B cell (primary cell): ENCODE measurements around the gene SRRM3. TPM values are rescaled to one million over a fixed set of nuclear protein-coding genes. Genes with fewer than 3 reads are reported as not detected.

Experiments
- ATAC-seq: fragments of 200-7000 bp; cut with Tn5 transposase; one replicate; pipeline ENCODE4 v1.10.0; 2021; ENCODE audit warnings: low read depth, mild to moderate bottlenecking, moderate number of reproducible peaks, moderate library complexity
- CTCF ChIA-PET: fragments of 350-600 bp; sonication (Branson Sonifier 250); formaldehyde crosslinking; loops from one replicate; lab custom pipeline; 2021; ENCODE audit warnings: antibody characterized with exemption, inconsistent platforms; lab: Charles Lee
- POLR2A ChIA-PET: fragments of 350-600 bp; sonication (Branson Sonifier 250); formaldehyde crosslinking; loops from one replicate; lab custom pipeline; 2021; ENCODE audit warnings: antibody characterized with exemption; lab: Charles Lee
- DNase-seq: peaks from one replicate; pipeline ENCODE4 v3.0.0; 2013
- H2AFZ ChIP-seq: 2 replicates; pipeline ENCODE4 v1.6.1; 2012; ENCODE audit warnings: mild to moderate bottlenecking, low read depth, low read length; ENCODE audit not compliant: insufficient read depth, poor library complexity, severe bottlenecking
- H3K27ac ChIP-seq, 2 donors: 1 replicate in 1 of 2; 2 replicates in 1 of 2; pipeline ENCODE4 v1.5.1; 2012 to 2013; ENCODE audit warnings: low read length in 2 of 2, mild to moderate bottlenecking in 2 of 2, moderate library complexity in 1 of 2
- H3K27me3 ChIP-seq, 4 experiments: fragments of 200-600 bp in 1 of 4; sonication (generic) in 1 of 4; replicated peaks in 1 of 4; 1 replicate in 2 of 4; 2 replicates in 2 of 4; pipeline versions ENCODE4 v1.6.1 to v1.7.0; 2013 to 2016; ENCODE audit warnings: low read length in 3 of 4, mild to moderate bottlenecking in 2 of 4, mixed read lengths in 1 of 4, moderate library complexity in 1 of 4; ENCODE audit not compliant: insufficient read depth in 4 of 4, control insufficient read depth in 3 of 4; ENCODE audit errors: control extremely low read depth in 1 of 4
- H3K36me3 ChIP-seq, 2 experiments: replicated peaks in 1 of 2; 1 replicate in 1 of 2; 2 replicates in 1 of 2; pipeline versions ENCODE4 v1.6.1 to v1.7.1; 2013; ENCODE audit warnings: low read length in 1 of 2; ENCODE audit not compliant: insufficient read depth in 2 of 2, control insufficient read depth in 1 of 2; ENCODE audit errors: control extremely low read depth in 1 of 2, extremely low read depth in 1 of 2
- H3K4me1 ChIP-seq, 2 donors: fragments of 200-600 bp in 1 of 2; sonication (generic) in 1 of 2; 1 replicate in 1 of 2; 2 replicates in 1 of 2; pipeline versions ENCODE4 v1.5.1 to v1.6.1; 2013 to 2017; ENCODE audit warnings: low read length in 2 of 2; ENCODE audit not compliant: control insufficient read depth in 2 of 2, insufficient read depth in 2 of 2
- H3K4me2 ChIP-seq: replicated peaks from 2 replicates; pipeline ENCODE3; 2012; ENCODE audit warnings: mild to moderate bottlenecking, low read depth, low read length; ENCODE audit not compliant: poor library complexity, severe bottlenecking
- H3K4me3 ChIP-seq, 5 experiments: fragments of 200-600 bp in 1 of 5; sonication (generic) in 1 of 5; 1 replicate in 3 of 5; 2 replicates in 2 of 5; pipeline versions ENCODE4 v1.5.1 to v1.7.0; 2011 to 2016; ENCODE audit warnings: low read length in 4 of 5, mild to moderate bottlenecking in 4 of 5, low read depth in 2 of 5, control low read depth in 1 of 5, moderate library complexity in 1 of 5; ENCODE audit not compliant: insufficient read depth in 1 of 5; ENCODE audit errors: control extremely low read depth in 1 of 5, extremely low read depth in 1 of 5
- H3K79me2 ChIP-seq: fragments of 200-600 bp; sonication (generic); one replicate; pipeline ENCODE4 v1.6.0; 2016; ENCODE audit warnings: low read length; ENCODE audit not compliant: control insufficient read depth, insufficient read depth
- H3K9ac ChIP-seq: fragments of 200-600 bp; sonication (generic); 2 replicates; pipeline ENCODE4 v1.6.1; 2017; ENCODE audit warnings: mild to moderate bottlenecking, low read length, moderate library complexity
- H3K9me3 ChIP-seq, 3 donors: one replicate each; pipeline versions ENCODE4 v1.6.1 to v1.7.1; 2013; ENCODE audit warnings: low read length in 2 of 3; ENCODE audit not compliant: control insufficient read depth in 2 of 3, insufficient read depth in 1 of 3; ENCODE audit errors: control extremely low read depth in 1 of 3
- H4K20me1 ChIP-seq: 2 replicates; pipeline ENCODE4 v1.6.0; 2012; ENCODE audit warnings: mild to moderate bottlenecking, low read length; ENCODE audit not compliant: insufficient read depth, control insufficient read depth, poor library complexity, severe bottlenecking
- H3K27ac Mint-ChIP-seq: one replicate; pipeline ENCODE4 v1.8.0; 2021; ENCODE audit warnings: mixed read lengths
- H3K27me3 Mint-ChIP-seq: one replicate; pipeline ENCODE4 v1.8.0; 2021; ENCODE audit warnings: mixed read lengths
- H3K4me1 Mint-ChIP-seq: one replicate; pipeline ENCODE4 v1.8.0; 2021; ENCODE audit warnings: mixed read lengths
- H3K4me3 Mint-ChIP-seq: one replicate; pipeline ENCODE4 v1.8.0; 2021; ENCODE audit warnings: mixed read lengths
- H3K9me3 Mint-ChIP-seq: one replicate; pipeline ENCODE4 v1.8.0; 2022; ENCODE audit warnings: mixed read lengths; ENCODE audit not compliant: insufficient read depth
- EZH2 ChIP-seq: IDR thresholded peaks from 2 replicates; pipeline ENCODE4 v1.6.1; 2012; ENCODE audit warnings: borderline replicate concordance, low read depth, mild to moderate bottlenecking, moderate library complexity, low read length; ENCODE audit not compliant: insufficient read depth, poor library complexity, severe bottlenecking
- WGBS: methylation state at CpG from one replicate; pipeline ENCODE4 v1.1.5; 2013; ENCODE audit warnings: missing lambda C conversion rate; ENCODE audit not compliant: insufficient coverage; 5-methylcytosine and 5-hydroxymethylcytosine counted together
- intact Hi-C: fragments of 100-400 bp; cut with micrococcal nuclease; formaldehyde crosslinking; loops from one replicate; pipeline ENCODE4 v1.10.0; 2022
- polyA plus RNA-seq: library from polyadenylated mRNA; depleted of rRNA; stranded (reverse); fragments of >200 nt; gene quantifications from 2 replicates; pipeline ENCODE4 v1.2.3, GENCODE V29; 2012
- total RNA-seq, 2 donors: library from RNA; stranded (reverse); fragments of 120-200 nt in 1 of 2; gene quantifications; 1 replicate in 1 of 2; 2 replicates in 1 of 2; pipeline versions ENCODE4 v1.2.3 to v1.2.4, GENCODE V29; 2013 to 2022
- TF ChIP-seq, protein P1 (sequence below): fragments of 200-600 bp; IDR thresholded peaks from one replicate; pipeline ENCODE4 v1.8.0; 2022; ENCODE audit warnings: antibody characterized with exemption, mild to moderate bottlenecking

The SRRM3 gene
- total and polyA plus RNA-seq, 2 donors (not counting 1 experiment from before 2014, with no cell fraction given): not detected

DNA sequence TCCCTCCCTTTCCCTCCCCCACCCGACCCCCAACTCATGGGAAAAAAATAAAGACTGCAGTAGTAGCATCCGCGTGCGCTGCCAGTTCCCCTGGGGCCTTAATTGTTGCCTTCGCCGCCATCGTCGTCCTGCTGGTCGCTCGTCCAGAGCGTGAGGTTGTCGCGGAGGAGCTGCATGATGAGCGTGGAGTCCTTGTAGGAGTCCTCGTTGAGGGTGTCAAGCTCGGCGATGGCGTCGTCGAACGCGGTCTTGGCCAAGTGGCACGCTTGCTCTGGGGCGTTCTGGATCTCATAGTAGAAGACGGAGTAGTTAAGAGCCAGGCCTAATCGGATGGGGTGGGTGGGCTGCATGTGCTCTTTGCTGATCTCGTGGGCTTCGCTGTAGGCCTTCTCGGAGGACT lies 127.8 kb downstream of the SRRM3 start:
- 96% methylated on average over 26 of the region's 29 CpGs for WGBS
- DNase-seq (no peak), ATAC-seq (no peak)
- no peaks in the 10 kb centered on the region for H3K27me3 ChIP-seq
- no peak overlapping the region for H3K27ac Mint-ChIP-seq
- no peak overlapping the region for H3K4me3 ChIP-seq
- peaks cover 0 to 45% of the 10 kb centered on the region in 2 experiments for H3K36me3 ChIP-seq
- H4K20me1 ChIP-seq: peaks cover 64% of the 10 kb centered on the region
- no peak overlapping the region for H3K4me2 ChIP-seq
- no peak overlapping the region for H3K9ac ChIP-seq
- no peak overlapping the region for H3K4me3 Mint-ChIP-seq
- H3K9me3 ChIP-seq: no peaks in the 10 kb centered on the region
- intact Hi-C loops: no loop called here
- ChIA-PET CTCF (interaction anchor here (1.2 kb wide), 1 partner anchor 16 kb away, joined by 3 read pairs; no protein-coding TSS in a partner anchor), POLR2A (no interaction called here)
- H3K4me1 ChIP-seq: peaks cover 14 to 24% of the 10 kb centered on the region in 2 donors
- no peaks in the 10 kb centered on the region for H3K9me3 Mint-ChIP-seq
- H3K27ac ChIP-seq: no peak overlapping the region
- TF ChIP-seq EZH2: no peak
- TF ChIP-seq, protein P1, sequence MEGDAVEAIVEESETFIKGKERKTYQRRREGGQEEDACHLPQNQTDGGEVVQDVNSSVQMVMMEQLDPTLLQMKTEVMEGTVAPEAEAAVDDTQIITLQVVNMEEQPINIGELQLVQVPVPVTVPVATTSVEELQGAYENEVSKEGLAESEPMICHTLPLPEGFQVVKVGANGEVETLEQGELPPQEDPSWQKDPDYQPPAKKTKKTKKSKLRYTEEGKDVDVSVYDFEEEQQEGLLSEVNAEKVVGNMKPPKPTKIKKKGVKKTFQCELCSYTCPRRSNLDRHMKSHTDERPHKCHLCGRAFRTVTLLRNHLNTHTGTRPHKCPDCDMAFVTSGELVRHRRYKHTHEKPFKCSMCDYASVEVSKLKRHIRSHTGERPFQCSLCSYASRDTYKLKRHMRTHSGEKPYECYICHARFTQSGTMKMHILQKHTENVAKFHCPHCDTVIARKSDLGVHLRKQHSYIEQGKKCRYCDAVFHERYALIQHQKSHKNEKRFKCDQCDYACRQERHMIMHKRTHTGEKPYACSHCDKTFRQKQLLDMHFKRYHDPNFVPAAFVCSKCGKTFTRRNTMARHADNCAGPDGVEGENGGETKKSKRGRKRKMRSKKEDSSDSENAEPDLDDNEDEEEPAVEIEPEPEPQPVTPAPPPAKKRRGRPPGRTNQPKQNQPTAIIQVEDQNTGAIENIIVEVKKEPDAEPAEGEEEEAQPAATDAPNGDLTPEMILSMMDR: no peak
- no peak overlapping the region for H2AFZ ChIP-seq
- H3K79me2 ChIP-seq: peaks cover 66% of the 10 kb centered on the region
- no peaks in the 10 kb centered on the region for H3K27me3 Mint-ChIP-seq
- peaks cover 42% of the 10 kb centered on the region for H3K4me1 Mint-ChIP-seq

GRCh38 chr7:76330261-76330660 lies 128.6 kb downstream of the SRRM3 start:
- Histone ChIP-seq H3K9me3 (no peaks in the 10 kb centered on the region), H2AFZ (no peak overlapping the region), H3K4me3 (no peak overlapping the region), H4K20me1 (peaks cover 72% of the 10 kb centered on the region), H3K4me2 (no peak overlapping the region), H3K9ac (no peak overlapping the region), H3K79me2 (peaks cover 71% of the 10 kb centered on the region), H3K4me1 (peaks cover 14 to 24% of the 10 kb centered on the region in 2 donors), H3K27ac (no peak overlapping the region), H3K27me3 (no peaks in the 10 kb centered on the region), H3K36me3 (peaks cover 0 to 43% of the 10 kb centered on the region in 2 experiments)
- Mint-ChIP-seq H3K4me1 (peaks cover 42% of the 10 kb centered on the region), H3K9me3 (no peaks in the 10 kb centered on the region), H3K27ac (no peak overlapping the region), H3K4me3 (no peak overlapping the region), H3K27me3 (no peaks in the 10 kb centered on the region)
- no peak for ATAC-seq
- ChIA-PET POLR2A (no interaction called here), CTCF (interaction anchor here (1.2 kb wide), 1 partner anchor 16 kb away, joined by 3 read pairs; no protein-coding TSS in a partner anchor)
- no peak for DNase-seq
- intact Hi-C loops: no loop called here
- WGBS: 100% methylated on average over 2 of the region's 4 CpGs
- TF ChIP-seq, protein P1: no peak
- no peak for TF ChIP-seq EZH2
